AG04450 (cell line): ENCODE data around the gene SPATA31C2. TPM values are rescaled to one million over a fixed set of nuclear protein-coding genes. Genes with fewer than 3 reads are reported as not detected.

Experiments
- CTCF ChIA-PET: fragments of 300-600, 350-600 bp; formaldehyde crosslinking; extraction: SDS; loops from one replicate; lab custom pipeline; 2022; ENCODE audit warnings: antibody characterized with exemption, inconsistent platforms; lab: Charles Lee
- POLR2A ChIA-PET: fragments of 350-600 bp; formaldehyde crosslinking; extraction: SDS; loops from one replicate; lab custom pipeline; 2021; ENCODE audit warnings: antibody characterized with exemption, inconsistent platforms; lab: Yijun Ruan, JAX
- DNase-seq: peaks from one replicate; pipeline ENCODE4 v3.0.0-alpha.2; 2011; ENCODE audit warnings: low read depth, low spot score
- H3K27ac ChIP-seq: one replicate; pipeline ENCODE4 v1.5.1; 2012; ENCODE audit warnings: low read depth, low read length, control low read depth
- H3K27me3 ChIP-seq: one replicate; pipeline ENCODE4 v1.6.0; 2012; ENCODE audit warnings: low read length; ENCODE audit not compliant: control insufficient read depth, insufficient read depth
- H3K4me3 ChIP-seq: 2 replicates; pipeline ENCODE4 v1.5.1; 2011; ENCODE audit warnings: mild to moderate bottlenecking, low read depth, low read length, control low read depth
- H3K9me3 ChIP-seq: 2 replicates; pipeline ENCODE4 v1.5.1; 2012; ENCODE audit warnings: low read length; ENCODE audit not compliant: control insufficient read depth, insufficient read depth
- CTCF ChIP-seq: IDR thresholded peaks from 2 replicates; pipeline ENCODE4 v1.5.1; 2011; ENCODE audit warnings: low read depth, low read length, control low read depth, inconsistent platforms
- polyA plus RNA-seq: library from polyadenylated mRNA; depleted of rRNA; stranded (reverse); fragments of >200 nt; gene quantifications from 2 replicates; pipeline ENCODE4 v1.2.3, GENCODE V29; 2011; rRNA removed

Gene SPATA31C2
- polyA plus RNA-seq, 1 experiment, result not detected

- H3K4me3 ChIP-seq, result no peak overlapping the region
- TF ChIP-seq CTCF, result no peak
Observed at GRCh38 chr9:88084357-88085183, 53.7 kb downstream of the SPATA31C2 start.

More at GRCh38 chr9:88084357-88085183, 53.7 kb downstream of the SPATA31C2 start:
- ChIA-PET CTCF (no interaction called here), POLR2A (interaction anchor here (0.6 kb wide), 2 partner anchors 59 to 370 kb away, joined by 4 to 5 read pairs; no protein-coding TSS in a partner anchor)
- no peaks in the 10 kb centered on the region for H3K27me3 ChIP-seq
- H3K27ac ChIP-seq, result no peak overlapping the region
- no peak for DNase-seq
- H3K9me3 ChIP-seq, result no peaks in the 10 kb centered on the region

Other genes starting within 250 kb of the SPATA31C2 start
- gene SPATA31C1, start 220.5 kb downstream of the SPATA31C2 start, polyA plus RNA-seq, result not detected in 2 replicates
- 9.9 TPM in 2 replicates for gene CDK20, start 163.9 kb downstream of the SPATA31C2 start, polyA plus RNA-seq
- 93.0 and 119 TPM in 2 replicates for gene SPIN1, start 250.0 kb upstream of the SPATA31C2 start, polyA plus RNA-seq